Transverse colon (tissue), 4 donors: ENCODE results near the gene RETN. TPM values are rescaled to one million over a fixed set of nuclear protein-coding genes. Genes with fewer than 3 reads are reported as not detected.
A peak's percentile ranks its signal among the peaks of the same experiment; 100 is the strongest.
"Not testable (repeated sequence)": the region's sequence is repeated elsewhere in the genome, so short reads cannot be mapped to it uniquely, and the experiment has no call there.

Source experiments
- DNase-seq: peaks from one replicate; pipeline ENCODE4 v3.0.0-alpha.2; 2019
- H3K27ac ChIP-seq, 4 donors: fragments of 200-600 bp; sonication (generic); 2 replicates each; pipeline ENCODE4 v1.5.1; 2016 to 2018; ENCODE audit warnings: inconsistent platforms in 4 of 4
- H3K27me3 ChIP-seq: fragments of 200-600 bp; sonication (generic); 2 replicates; pipeline ENCODE4 v1.5.1; 2017; ENCODE audit warnings: inconsistent platforms
- H3K36me3 ChIP-seq, 4 donors: fragments of 200-600 bp; sonication (generic); 2 replicates each; pipeline ENCODE4 v1.5.1; 2017 to 2019; ENCODE audit warnings: inconsistent platforms in 4 of 4
- H3K4me1 ChIP-seq, 4 donors: fragments of 200-600 bp; sonication (generic); 2 replicates each; pipeline ENCODE4 v1.5.1; 2017 to 2020; ENCODE audit warnings: inconsistent platforms in 4 of 4
- H3K4me3 ChIP-seq, 4 donors: fragments of 200-600 bp; sonication (generic); 1 replicate in 1 of 4; 2 replicates in 3 of 4; pipeline versions ENCODE4 v1.5.1 to v1.6.1; 2017 to 2019; ENCODE audit warnings: inconsistent platforms in 4 of 4
- H3K9me3 ChIP-seq, 2 donors: fragments of 200-600 bp; sonication (generic); 2 replicates each; pipeline ENCODE4 v1.5.1; 2017 to 2019; ENCODE audit warnings: inconsistent platforms in 2 of 2
- EP300 ChIP-seq: sonication (generic); formaldehyde crosslinking; IDR thresholded peaks from one replicate; pipeline ENCODE4 v1.6.1; 2017; ENCODE audit warnings: antibody characterized with exemption, low read depth
- POLR2A ChIP-seq: fragments of 450-650 bp; IDR thresholded peaks from one replicate; pipeline ENCODE4 v1.6.1; 2016; ENCODE audit warnings: antibody characterized with exemption, mild to moderate bottlenecking, moderate library complexity
- POLR2AphosphoS5 ChIP-seq, 3 donors: sonication (generic); formaldehyde crosslinking; IDR thresholded peaks; one replicate each; pipeline ENCODE4 v1.6.1; 2016; ENCODE audit warnings: antibody characterized with exemption in 3 of 3
- WGBS, 2 donors: methylation state at CpG; one replicate each; pipeline ENCODE4 v1.1.5; 2018; ENCODE audit warnings: low coverage in 1 of 2; 5-methylcytosine and 5-hydroxymethylcytosine counted together
- in situ Hi-C, 4 donors: fragments of 200-750 bp; cut with MboI; loops; one replicate each; pipeline versions ENCODE4 v1.15.0 to v1.15.1; 2017; ENCODE audit warnings: low sequenced_read_pairs in 3 of 4, low pct_ligation_motif_present in 1 of 4, low pct_unique_long_range_greater_than_20kb in 1 of 4
- intact Hi-C: fragments of 100-400 bp; cut with DNase I; formaldehyde crosslinking; loops from one replicate; pipeline ENCODE4 v1.15.1; 2023; ENCODE audit warnings: low total_unique reads
- total RNA-seq, 4 donors: library from RNA; depleted of rRNA; stranded (reverse); fragments of >200 nt; gene quantifications; one replicate each; pipeline ENCODE4 v1.1.0, GENCODE V29; 2016
- TF ChIP-seq, protein P1 (sequence below), 5 experiments: fragments of 200-600 bp in 3 of 5; fragments of 450-650 bp in 2 of 5; sonication (generic) in 3 of 5; IDR thresholded peaks; 1 replicate in 2 of 5; 2 replicates in 3 of 5; pipeline ENCODE4 v1.5.1; 2016 to 2017; ENCODE audit warnings: antibody characterized with exemption in 5 of 5, inconsistent platforms in 3 of 5, mild to moderate bottlenecking in 2 of 5, moderate library complexity in 1 of 5

RETN gene
- total RNA-seq, 4 donors from 2014 or later: not detected

DNA sequence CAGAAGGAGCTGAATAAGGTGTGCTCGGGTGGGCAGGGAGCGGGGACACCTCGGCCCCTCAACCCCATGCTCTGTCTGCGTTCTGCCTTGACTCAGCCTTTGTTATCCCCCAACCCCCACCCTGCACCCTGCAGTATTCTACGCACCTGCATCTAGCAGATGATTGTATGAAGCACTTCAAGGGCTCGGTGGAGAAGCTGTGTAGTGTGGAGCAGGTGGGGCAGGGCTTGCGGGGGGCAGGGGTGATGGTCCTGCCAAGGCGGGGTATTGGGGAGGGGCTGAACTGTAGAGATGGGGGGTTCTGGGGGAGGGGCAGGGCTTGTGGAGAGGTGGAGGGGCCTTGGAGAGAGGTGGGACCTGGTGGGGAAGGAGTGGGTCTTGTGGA lies 25.8 kb upstream of the RETN start:
- H3K27me3 ChIP-seq: no peaks in the 10 kb centered on the region
- in situ Hi-C loops: no loop called here
- no peak for DNase-seq
- WGBS, 2 donors: 97% methylated on average over 8 of the region's 8 CpGs; no CpG with 5 or more reads in 1 of the 2 donors
- intact Hi-C loops: no loop called here
- no peak overlapping the region for H3K27ac ChIP-seq
- peaks cover 0 to 2% (median under 1%) of the 10 kb centered on the region in 4 donors for H3K4me1 ChIP-seq
- TF ChIP-seq POLR2A (no peak), EP300 (no peak), POLR2AphosphoS5 (IDR thresholded peaks at IDR 0.05) (no peak)
- TF ChIP-seq, protein P1, sequence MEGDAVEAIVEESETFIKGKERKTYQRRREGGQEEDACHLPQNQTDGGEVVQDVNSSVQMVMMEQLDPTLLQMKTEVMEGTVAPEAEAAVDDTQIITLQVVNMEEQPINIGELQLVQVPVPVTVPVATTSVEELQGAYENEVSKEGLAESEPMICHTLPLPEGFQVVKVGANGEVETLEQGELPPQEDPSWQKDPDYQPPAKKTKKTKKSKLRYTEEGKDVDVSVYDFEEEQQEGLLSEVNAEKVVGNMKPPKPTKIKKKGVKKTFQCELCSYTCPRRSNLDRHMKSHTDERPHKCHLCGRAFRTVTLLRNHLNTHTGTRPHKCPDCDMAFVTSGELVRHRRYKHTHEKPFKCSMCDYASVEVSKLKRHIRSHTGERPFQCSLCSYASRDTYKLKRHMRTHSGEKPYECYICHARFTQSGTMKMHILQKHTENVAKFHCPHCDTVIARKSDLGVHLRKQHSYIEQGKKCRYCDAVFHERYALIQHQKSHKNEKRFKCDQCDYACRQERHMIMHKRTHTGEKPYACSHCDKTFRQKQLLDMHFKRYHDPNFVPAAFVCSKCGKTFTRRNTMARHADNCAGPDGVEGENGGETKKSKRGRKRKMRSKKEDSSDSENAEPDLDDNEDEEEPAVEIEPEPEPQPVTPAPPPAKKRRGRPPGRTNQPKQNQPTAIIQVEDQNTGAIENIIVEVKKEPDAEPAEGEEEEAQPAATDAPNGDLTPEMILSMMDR (IDR thresholded peaks at IDR 0.05): no peak
- no peaks in the 10 kb centered on the region for H3K36me3 ChIP-seq
- no peaks in the 10 kb centered on the region for H3K9me3 ChIP-seq
- no peak overlapping the region for H3K4me3 ChIP-seq

DNA sequence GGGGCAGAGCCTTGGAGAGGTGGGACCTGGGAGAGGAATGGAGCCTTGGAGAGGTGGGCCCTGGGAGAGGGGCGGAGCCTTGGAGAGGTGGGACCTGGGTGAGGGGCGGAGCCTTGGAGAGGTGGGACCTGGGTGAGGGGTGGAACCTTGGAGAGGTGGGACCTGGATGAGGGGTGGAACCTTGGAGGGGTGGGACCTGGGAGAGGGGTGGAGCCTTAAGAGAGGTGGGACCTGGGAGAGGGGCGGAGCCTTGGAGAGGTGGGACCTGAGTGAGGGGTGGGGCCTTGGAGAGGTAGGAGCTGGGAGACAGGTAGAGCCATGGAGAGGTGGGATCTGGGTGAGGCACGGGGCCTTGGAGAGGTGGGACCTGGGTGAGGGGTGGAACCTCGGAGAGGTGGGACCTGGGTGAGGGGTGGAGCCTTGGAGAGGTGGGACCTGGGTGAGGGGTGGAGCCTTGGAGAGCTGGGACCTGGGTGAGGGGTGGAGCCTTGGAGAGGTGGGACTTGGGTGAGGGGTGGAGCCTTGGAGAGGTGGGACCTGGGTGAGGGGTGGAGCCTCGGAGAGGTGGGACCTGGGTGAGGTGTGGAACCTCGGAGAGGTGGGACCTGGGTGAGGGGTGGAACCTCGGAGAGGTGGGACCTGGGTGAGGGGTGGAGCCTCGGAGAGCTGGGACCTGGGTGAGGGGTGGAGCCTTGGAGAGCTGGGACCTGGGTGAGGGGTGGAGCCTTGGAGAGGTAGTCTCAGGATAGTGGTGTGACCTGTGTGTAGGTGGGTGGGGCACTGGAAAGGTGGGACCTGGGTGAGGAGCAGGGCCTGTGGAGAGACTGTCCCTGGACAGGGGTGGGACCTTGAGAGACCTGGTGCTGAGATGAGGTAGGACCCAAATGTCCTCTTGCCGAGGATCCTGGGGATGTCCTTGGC lies 25.0 kb upstream of the RETN start:
- peak; percentile 37 for DNase-seq
- H3K4me1 ChIP-seq, in situ Hi-C loops, H3K4me3 ChIP-seq, intact Hi-C loops, H3K36me3 ChIP-seq, H3K27me3 ChIP-seq, H3K9me3 ChIP-seq, H3K27ac ChIP-seq: not testable (repeated sequence)
- WGBS, 2 donors: 31 to 59% methylated on average over 6 to 10 of the region's 10 CpGs

DNA sequence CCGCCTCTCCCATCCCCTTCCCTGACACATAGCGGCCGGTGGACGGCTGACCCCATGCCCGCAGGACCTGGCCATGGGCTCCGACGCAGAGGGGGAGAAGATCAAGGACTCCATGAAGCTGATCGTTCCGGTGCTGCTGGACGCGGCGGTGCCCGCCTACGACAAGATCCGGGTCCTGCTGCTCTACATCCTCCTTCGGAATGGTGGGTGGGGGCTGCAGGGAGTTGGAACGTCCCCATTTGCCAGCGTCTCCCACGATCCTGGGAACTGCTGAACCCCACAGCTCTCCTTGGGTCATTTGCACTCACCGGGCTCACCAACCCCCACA lies 24.3 kb upstream of the RETN start:
- 96% methylated on average over 19 of the region's 20 CpGs; no CpG with 5 or more reads in 1 of the 2 donors for WGBS, 2 donors
- TF ChIP-seq POLR2A: no peak
- TF ChIP-seq EP300: no peak
- no peak for TF ChIP-seq POLR2AphosphoS5 (IDR thresholded peaks at IDR 0.05)
- TF ChIP-seq, protein P1 (IDR thresholded peaks at IDR 0.05): no peak
- Histone ChIP-seq H3K36me3 (no peaks in the 10 kb centered on the region), H3K9me3 (no peaks in the 10 kb centered on the region), H3K4me1 (no peaks in the 10 kb centered on the region), H3K27me3 (no peaks in the 10 kb centered on the region), H3K27ac (no peak overlapping the region), H3K4me3 (no peak overlapping the region)
- in situ Hi-C loops (no loop called here), intact Hi-C loops (no loop called here)
- no peak for DNase-seq

DNA sequence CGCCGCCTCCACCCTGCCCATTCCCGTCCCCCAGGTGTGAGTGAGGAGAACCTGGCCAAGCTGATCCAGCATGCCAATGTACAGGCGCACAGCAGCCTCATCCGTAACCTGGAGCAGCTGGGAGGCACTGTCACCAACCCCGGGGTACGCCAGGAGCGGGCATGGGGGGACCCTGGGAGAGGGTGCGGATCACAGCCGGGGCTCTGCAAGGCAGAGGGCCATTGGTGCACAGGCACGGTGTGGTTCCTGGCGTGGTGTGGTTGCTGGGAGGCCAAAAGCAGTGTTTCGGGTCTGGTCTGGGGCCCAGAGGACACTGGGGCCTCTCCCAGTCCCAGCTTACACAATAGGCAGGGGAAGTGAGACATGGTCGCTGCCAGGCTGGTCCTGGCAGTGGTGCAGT lies 23.7 kb upstream of the RETN start:
- in situ Hi-C loops: no loop called here
- intact Hi-C loops: no loop called here
- Histone ChIP-seq H3K9me3 (no peaks in the 10 kb centered on the region), H3K4me3 (no peak overlapping the region), H3K36me3 (no peaks in the 10 kb centered on the region), H3K4me1 (no peaks in the 10 kb centered on the region), H3K27me3 (no peaks in the 10 kb centered on the region), H3K27ac (no peak overlapping the region)
- no peak for DNase-seq
- WGBS, 2 donors: 90 to 91% methylated on average over 7 to 13 of the region's 14 CpGs
- TF ChIP-seq, protein P1 (IDR thresholded peaks at IDR 0.05): no peak
- TF ChIP-seq POLR2AphosphoS5 (IDR thresholded peaks at IDR 0.05) (peak in 1 of 3 donors; percentile 5), EP300 (no peak), POLR2A (no peak)
